Neural progenitor cell (in vitro differentiated cells): ENCODE measurements around the gene IMP3. TPM values are rescaled to one million over a fixed set of nuclear protein-coding genes. Genes with fewer than 3 reads are reported as not detected.

Source experiments
- DNase-seq: peaks from one replicate; pipeline ENCODE4 v3.0.0-alpha.2; 2016; ENCODE audit warnings: low spot score
- H2AFZ ChIP-seq: fragments of 200-600 bp; sonication (generic); replicated peaks from 2 replicates; pipeline ENCODE4 v1.6.1; 2016; ENCODE audit warnings: antibody characterized with exemption
- H3F3A ChIP-seq: fragments of 200-600 bp; sonication (generic); 2 replicates; pipeline ENCODE4 v1.6.1; 2016; ENCODE audit warnings: antibody characterized with exemption, low read depth
- H3K27ac ChIP-seq: fragments of 200-600 bp; sonication (generic); 2 replicates; pipeline ENCODE4 v1.5.1; 2016; ENCODE audit warnings: mild to moderate bottlenecking
- H3K27me3 ChIP-seq: fragments of 200-600 bp; sonication (generic); 2 replicates; pipeline ENCODE4 v1.6.1; 2016; ENCODE audit warnings: mild to moderate bottlenecking, moderate library complexity
- H3K36me3 ChIP-seq: fragments of 200-600 bp; sonication (generic); 2 replicates; pipeline ENCODE4 v1.5.1; 2016
- H3K4me1 ChIP-seq: fragments of 200-600 bp; sonication (generic); 2 replicates; pipeline ENCODE4 v1.6.1; 2016; ENCODE audit warnings: mixed run types
- H3K4me2 ChIP-seq: fragments of 200-600 bp; sonication (generic); 2 replicates; pipeline ENCODE4 v1.6.1; 2016
- H3K4me3 ChIP-seq: fragments of 200-600 bp; sonication (generic); 2 replicates; pipeline ENCODE4 v1.5.1; 2016
- H3K79me2 ChIP-seq: fragments of 200-600 bp; sonication (generic); 2 replicates; pipeline ENCODE4 v1.6.1; 2016; ENCODE audit warnings: low read depth
- H3K9ac ChIP-seq: fragments of 200-600 bp; sonication (generic); 2 replicates; pipeline ENCODE4 v1.6.1; 2016
- H3K9me3 ChIP-seq: fragments of 200-600 bp; sonication (generic); 2 replicates; pipeline ENCODE4 v1.5.1; 2016; ENCODE audit warnings: low read depth
- H4K20me1 ChIP-seq: fragments of 200-600 bp; sonication (generic); 2 replicates; pipeline ENCODE4 v1.6.1; 2016; ENCODE audit warnings: low read depth
- H3K27ac Mint-ChIP-seq: 3 replicates; pipeline ENCODE4 v1.8.0; 2021; ENCODE audit warnings: mixed read lengths
- H3K27me3 Mint-ChIP-seq: 2 replicates; pipeline ENCODE4 v1.8.0; 2022; ENCODE audit warnings: low read depth, mild to moderate bottlenecking, inconsistent platforms, moderate library complexity, mixed read lengths; ENCODE audit not compliant: insufficient read depth
- H3K36me3 Mint-ChIP-seq: 3 replicates; pipeline ENCODE4 v1.8.0; 2021; ENCODE audit warnings: mixed read lengths
- H3K4me1 Mint-ChIP-seq: 3 replicates; pipeline ENCODE4 v1.8.0; 2021; ENCODE audit warnings: mixed read lengths
- H3K4me3 Mint-ChIP-seq: 3 replicates; pipeline ENCODE4 v1.8.0; 2021; ENCODE audit warnings: mild to moderate bottlenecking, moderate library complexity, mixed read lengths
- H3K9me3 Mint-ChIP-seq: 3 replicates; pipeline ENCODE4 v1.8.0; 2020; ENCODE audit warnings: mixed read lengths
- CTCF ChIP-seq: fragments of 200-600 bp; sonication (generic); IDR thresholded peaks from 2 replicates; pipeline ENCODE4 v1.5.1; 2017; ENCODE audit warnings: antibody characterized with exemption, mild to moderate bottlenecking
- EZH2 ChIP-seq: fragments of 200-600 bp; sonication (generic); IDR thresholded peaks from 2 replicates; pipeline ENCODE4 v1.6.1; 2017; ENCODE audit warnings: antibody characterized with exemption, mild to moderate bottlenecking, moderate library complexity
- EZH2phosphoT487 ChIP-seq: fragments of 200-600 bp; sonication (generic); IDR thresholded peaks from 2 replicates; pipeline ENCODE4 v1.6.1; 2017; ENCODE audit warnings: antibody characterized with exemption
- total RNA-seq: library from RNA; depleted of rRNA; stranded (reverse); fragments of >200 nt; gene quantifications from 2 replicates; pipeline ENCODE4 v1.2.3, GENCODE V29; 2015; ENCODE audit warnings: low replicate concordance

Gene IMP3
- total RNA-seq, 1 donor from 2014 or later = 62.1 TPM

DNA sequence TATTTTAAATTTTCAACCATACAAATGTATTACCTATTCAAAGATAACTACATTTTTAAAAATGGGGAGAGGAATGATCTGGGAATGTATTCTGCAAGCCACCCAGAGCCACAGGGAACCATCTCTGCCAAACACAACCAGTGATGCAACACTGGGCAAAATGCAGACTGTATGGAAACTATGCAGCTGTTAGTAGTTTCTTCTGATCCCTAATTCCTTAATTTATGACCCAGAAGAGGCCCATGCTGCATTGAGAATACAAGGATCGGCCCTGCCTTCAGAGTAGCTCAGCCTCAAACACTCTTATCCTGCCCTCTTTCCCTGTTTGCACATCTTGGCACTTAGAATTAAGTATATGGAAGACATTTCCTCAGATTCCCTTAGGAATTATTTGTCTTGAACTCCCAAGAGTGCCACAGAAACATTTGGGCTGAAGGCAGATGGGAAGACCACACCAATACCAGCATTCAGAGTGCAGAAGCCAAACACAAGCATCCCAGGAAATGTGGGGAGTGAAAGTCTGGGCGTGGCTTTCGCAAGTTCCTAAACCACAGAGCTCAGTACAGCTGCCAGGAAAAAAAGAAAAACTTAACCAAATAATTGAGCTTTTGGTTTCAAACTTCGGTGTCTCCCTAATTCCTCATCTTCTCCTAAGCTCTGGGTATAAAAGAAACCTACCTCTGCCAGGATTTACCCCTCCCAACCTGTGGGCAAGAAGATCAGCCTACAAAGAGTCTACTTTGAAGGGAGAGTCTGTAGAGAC lies 19.8 kb downstream of the IMP3 start:
- H3K4me3 Mint-ChIP-seq = no peak overlapping the region
- Histone ChIP-seq H3K4me1 (no peaks in the 10 kb centered on the region), H3K9ac (no peak overlapping the region), H3K9me3 (no peaks in the 10 kb centered on the region), H2AFZ (no peak overlapping the region), H3K79me2 (no peaks in the 10 kb centered on the region), H3K4me3 (no peak overlapping the region), H3K27ac (no peak overlapping the region), H3K27me3 (no peaks in the 10 kb centered on the region), H4K20me1 (no peaks in the 10 kb centered on the region), H3F3A (peaks cover 8% of the 10 kb centered on the region), H3K36me3 (no peaks in the 10 kb centered on the region), H3K4me2 (no peak overlapping the region)
- peaks cover 18% of the 10 kb centered on the region for H3K36me3 Mint-ChIP-seq
- H3K27ac Mint-ChIP-seq = no peak overlapping the region
- H3K9me3 Mint-ChIP-seq = no peaks in the 10 kb centered on the region
- H3K27me3 Mint-ChIP-seq = peaks cover 5% of the 10 kb centered on the region
- TF ChIP-seq EZH2 (no peak), EZH2phosphoT487 (no peak), CTCF (no peak)
- no peak for DNase-seq
- no peaks in the 10 kb centered on the region for H3K4me1 Mint-ChIP-seq

DNA sequence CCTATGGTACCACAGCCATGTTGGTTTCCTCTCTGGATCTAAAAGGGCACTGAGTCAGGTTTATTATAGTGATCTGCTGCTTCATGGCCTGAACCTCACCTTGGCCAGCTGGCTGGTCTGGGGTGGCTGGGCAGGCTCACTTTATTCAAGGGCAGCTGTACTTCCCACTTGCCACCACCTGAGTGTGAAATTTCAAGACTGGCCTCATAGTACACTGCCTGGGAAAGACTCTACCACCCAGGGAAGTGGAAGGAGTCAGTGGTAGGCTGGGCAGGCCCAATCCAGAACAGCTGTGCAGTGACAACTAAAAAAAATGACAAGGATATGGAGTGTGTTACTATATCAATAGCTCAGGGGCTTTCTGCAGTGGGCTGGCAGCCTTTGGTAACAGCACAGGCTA lies 23.3 kb downstream of the IMP3 start:
- no peak for DNase-seq
- Mint-ChIP-seq H3K27me3 (peaks cover 2% of the 10 kb centered on the region), H3K36me3 (peaks cover 31% of the 10 kb centered on the region), H3K9me3 (no peaks in the 10 kb centered on the region), H3K27ac (no peak overlapping the region), H3K4me3 (no peak overlapping the region), H3K4me1 (no peaks in the 10 kb centered on the region)
- no peaks in the 10 kb centered on the region for H3K27me3 ChIP-seq
- H3K9ac ChIP-seq = no peak overlapping the region
- TF ChIP-seq CTCF (no peak), EZH2 (no peak), EZH2phosphoT487 (no peak)
- no peak overlapping the region for H3K4me2 ChIP-seq
- H4K20me1 ChIP-seq = no peaks in the 10 kb centered on the region
- H3K9me3 ChIP-seq = no peaks in the 10 kb centered on the region
- no peaks in the 10 kb centered on the region for H3F3A ChIP-seq
- no peaks in the 10 kb centered on the region for H3K79me2 ChIP-seq
- peaks cover 10% of the 10 kb centered on the region for H3K36me3 ChIP-seq
- no peak overlapping the region for H2AFZ ChIP-seq
- H3K4me3 ChIP-seq = no peak overlapping the region
- no peak overlapping the region for H3K27ac ChIP-seq
- no peaks in the 10 kb centered on the region for H3K4me1 ChIP-seq

GRCh38 chr15:75606711-75607699 lies 33.0 kb downstream of the IMP3 start:
- DNase-seq = no peak
- Histone ChIP-seq H3K9ac (no peak overlapping the region), H3K36me3 (no peaks in the 10 kb centered on the region), H3K27ac (no peak overlapping the region), H3F3A (no peaks in the 10 kb centered on the region), H3K9me3 (no peaks in the 10 kb centered on the region), H2AFZ (no peak overlapping the region), H3K4me1 (no peaks in the 10 kb centered on the region), H4K20me1 (no peaks in the 10 kb centered on the region), H3K4me2 (no peak overlapping the region), H3K27me3 (no peaks in the 10 kb centered on the region), H3K79me2 (no peaks in the 10 kb centered on the region), H3K4me3 (no peak overlapping the region)
- no peak overlapping the region for H3K27ac Mint-ChIP-seq
- no peak overlapping the region for H3K4me3 Mint-ChIP-seq
- H3K27me3 Mint-ChIP-seq = no peaks in the 10 kb centered on the region
- H3K9me3 Mint-ChIP-seq = no peaks in the 10 kb centered on the region
- no peaks in the 10 kb centered on the region for H3K4me1 Mint-ChIP-seq
- TF ChIP-seq EZH2 (no peak), EZH2phosphoT487 (no peak), CTCF (no peak)
- peaks cover 29% of the 10 kb centered on the region for H3K36me3 Mint-ChIP-seq
